Cardiac muscle cell (in vitro differentiated cells and primary cell): ENCODE results near the gene COL5A3. TPM values are rescaled to one million over a fixed set of nuclear protein-coding genes. Genes with fewer than 3 reads are reported as not detected.
"Not testable (repeated sequence)": the region's sequence is repeated elsewhere in the genome, so short reads cannot be mapped to it uniquely, and the experiment has no call there.

ENCODE experiments used
- DNase-seq, 2 donors: peaks; one replicate each; pipeline versions ENCODE4 v3.0.0 to v3.0.0-alpha.2; 2010 to 2017; ENCODE audit warnings: low read depth in 1 of 2, low spot score in 1 of 2
- H3K27ac ChIP-seq: fragments of 200-600 bp; sonication (generic); 2 replicates; pipeline ENCODE4 v1.5.1; 2016
- H3K27me3 ChIP-seq: fragments of 200-600 bp; sonication (generic); 2 replicates; pipeline ENCODE4 v1.6.0; 2016; ENCODE audit warnings: control low read depth
- H3K36me3 ChIP-seq: fragments of 200-600 bp; sonication (generic); 2 replicates; pipeline ENCODE4 v1.5.1; 2016; ENCODE audit warnings: control low read depth
- H3K4me1 ChIP-seq: fragments of 200-600 bp; sonication (generic); 2 replicates; pipeline ENCODE4 v1.8.1; 2017; ENCODE audit warnings: low read depth, mild to moderate bottlenecking, mixed run types
- H3K4me3 ChIP-seq: fragments of 200-600 bp; sonication (generic); 2 replicates; pipeline ENCODE4 v1.5.1; 2016; ENCODE audit warnings: mild to moderate bottlenecking
- H3K9me3 ChIP-seq: fragments of 200-600 bp; sonication (generic); 2 replicates; pipeline ENCODE4 v1.5.1; 2017; ENCODE audit warnings: low read depth, mild to moderate bottlenecking, control low read depth
- CTCF ChIP-seq: IDR thresholded peaks from 2 replicates; pipeline ENCODE4 v1.5.1; 2012; ENCODE audit warnings: low read depth, mild to moderate bottlenecking, low read length
- polyA plus RNA-seq: library from polyadenylated mRNA; unstranded; fragments of >200 nt; fragmentation: Nextera tagmentation; extraction: Ambion mirVana; gene quantifications from 2 replicates; pipeline ENCODE4 v1.2.1, GENCODE V29; 2016
- total RNA-seq: library from RNA; depleted of rRNA; stranded (reverse); fragments of >200 nt; gene quantifications from 2 replicates; pipeline ENCODE4 v1.2.3, GENCODE V29; 2016

COL5A3 gene
- total and polyA plus RNA-seq, 2 experiments from 2014 or later, result 0.24 TPM; not detected in 1

- no peaks in the 10 kb centered on the region for H3K4me1 ChIP-seq
- peaks cover 10% of the 10 kb centered on the region for H3K27me3 ChIP-seq
- TF ChIP-seq CTCF, result peak; percentile 85
- H3K36me3 ChIP-seq, result no peaks in the 10 kb centered on the region
- peak; percentile 96 to 97 for DNase-seq
- H3K4me3 ChIP-seq, result no peak overlapping the region
- no peaks in the 10 kb centered on the region for H3K9me3 ChIP-seq
- no peak overlapping the region for H3K27ac ChIP-seq
These were observed 17.1 kb upstream of the COL5A3 start for GRCh38 chr19:10027158-10027997.

- H3K36me3 ChIP-seq, result no peaks in the 10 kb centered on the region
- H3K4me1 ChIP-seq, result no peaks in the 10 kb centered on the region
- H3K27me3 ChIP-seq, result peaks cover 10% of the 10 kb centered on the region
- no peak for TF ChIP-seq CTCF
- no peak overlapping the region for H3K4me3 ChIP-seq
- no peak for DNase-seq
- H3K27ac ChIP-seq, result no peak overlapping the region
- no peaks in the 10 kb centered on the region for H3K9me3 ChIP-seq
These were observed 16.4 kb upstream of the COL5A3 start for GRCh38 chr19:10026744-10027143.

GRCh38 chr19:10023096-10023495, 12.8 kb upstream of the COL5A3 start:
- not testable (repeated sequence) for H3K36me3 ChIP-seq, H3K4me1 ChIP-seq, DNase-seq, H3K27ac ChIP-seq, H3K4me3 ChIP-seq, H3K27me3 ChIP-seq, H3K9me3 ChIP-seq

- H3K4me3 ChIP-seq, result no peak overlapping the region
- no peak for TF ChIP-seq CTCF
- no peaks in the 10 kb centered on the region for H3K9me3 ChIP-seq
- no peaks in the 10 kb centered on the region for H3K4me1 ChIP-seq
- no peak overlapping the region for H3K27ac ChIP-seq
- H3K27me3 ChIP-seq, result peaks cover 8% of the 10 kb centered on the region
- H3K36me3 ChIP-seq, result no peaks in the 10 kb centered on the region
- DNase-seq, result no peak
These were observed 11.6 kb upstream of the COL5A3 start for GRCh38 chr19:10021863-10022262.

GRCh38 chr19:10021446-10021845, 11.1 kb upstream of the COL5A3 start:
- no peaks in the 10 kb centered on the region for H3K36me3 ChIP-seq
- H3K27me3 ChIP-seq, result peaks cover 4% of the 10 kb centered on the region
- H3K4me1 ChIP-seq, result no peaks in the 10 kb centered on the region
- H3K27ac ChIP-seq, result no peak overlapping the region
- no peak for TF ChIP-seq CTCF
- no peaks in the 10 kb centered on the region for H3K9me3 ChIP-seq
- no peak overlapping the region for H3K4me3 ChIP-seq
- DNase-seq, result no peak

- no peak for TF ChIP-seq CTCF
- no peaks in the 10 kb centered on the region for H3K36me3 ChIP-seq
These were observed 10.5 kb upstream of the COL5A3 start for GRCh38 chr19:10020851-10021250.

More at GRCh38 chr19:10020851-10021250, 10.5 kb upstream of the COL5A3 start:
- no peak for DNase-seq
- Histone ChIP-seq H3K9me3 (no peaks in the 10 kb centered on the region), H3K4me1 (no peaks in the 10 kb centered on the region), H3K27me3 (peaks cover 3% of the 10 kb centered on the region), H3K27ac (no peak overlapping the region), H3K4me3 (no peak overlapping the region)
